ENCODE data around the gene GLTP.
A peak's percentile ranks its signal among the peaks of the same experiment; 100 is the strongest.
"Not testable (repeated sequence)": the region's sequence is repeated elsewhere in the genome, so short reads cannot be mapped to it uniquely, and the experiment has no call there.

GLTP gene, protein sequence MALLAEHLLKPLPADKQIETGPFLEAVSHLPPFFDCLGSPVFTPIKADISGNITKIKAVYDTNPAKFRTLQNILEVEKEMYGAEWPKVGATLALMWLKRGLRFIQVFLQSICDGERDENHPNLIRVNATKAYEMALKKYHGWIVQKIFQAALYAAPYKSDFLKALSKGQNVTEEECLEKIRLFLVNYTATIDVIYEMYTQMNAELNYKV

DNA sequence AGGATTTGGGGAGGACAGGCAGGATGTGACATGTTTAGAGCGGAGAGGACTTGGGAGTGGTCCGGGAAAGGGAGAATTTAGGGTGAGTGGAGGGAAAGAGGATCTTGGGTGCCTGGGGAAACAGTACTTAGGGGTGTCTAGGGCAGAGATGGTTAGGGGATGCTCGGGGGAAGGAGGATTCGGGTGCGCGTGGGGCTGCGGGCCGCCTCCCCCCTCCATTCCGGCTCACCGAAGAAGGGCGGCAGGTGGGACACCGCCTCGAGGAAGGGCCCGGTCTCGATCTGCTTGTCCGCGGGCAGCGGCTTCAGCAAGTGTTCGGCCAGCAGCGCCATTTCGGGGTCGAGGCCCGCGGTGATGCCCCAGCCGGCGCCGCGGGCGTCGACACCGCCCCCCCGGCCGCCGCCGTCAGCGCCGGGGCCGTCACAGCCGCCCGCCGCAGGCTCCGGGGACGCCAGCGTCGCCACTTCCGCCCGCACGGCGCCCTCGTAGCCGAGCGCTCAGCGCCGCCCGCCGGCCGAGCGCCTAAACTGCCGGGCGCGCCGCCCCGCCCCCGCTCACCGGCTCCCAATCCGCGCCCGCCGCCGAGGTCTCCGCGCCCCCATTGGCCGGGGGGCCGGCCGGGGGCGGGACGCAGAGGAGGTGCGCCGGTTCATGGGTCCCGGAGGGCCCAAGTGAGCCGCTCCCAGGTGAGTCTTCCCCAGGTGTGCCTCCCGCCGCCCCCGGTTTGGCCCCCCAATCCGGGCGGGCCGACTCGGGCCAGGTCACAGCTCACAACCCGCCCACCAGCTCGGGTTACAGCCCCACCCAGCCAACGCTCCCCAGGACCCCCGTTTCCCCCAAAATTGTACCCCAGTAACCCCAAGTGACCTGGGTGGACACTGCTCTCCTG lies at the start of gene GLTP:
Gene GLTP, minus strand, starts transcription at position 499 of the 889 bp plus-strand sequence. Its CDS starts 167 bp downstream, at position 332.
- DNase-seq (ENCODE audit: low read depth in 2 of 2), result peak; percentile 85 to 87

DNA sequence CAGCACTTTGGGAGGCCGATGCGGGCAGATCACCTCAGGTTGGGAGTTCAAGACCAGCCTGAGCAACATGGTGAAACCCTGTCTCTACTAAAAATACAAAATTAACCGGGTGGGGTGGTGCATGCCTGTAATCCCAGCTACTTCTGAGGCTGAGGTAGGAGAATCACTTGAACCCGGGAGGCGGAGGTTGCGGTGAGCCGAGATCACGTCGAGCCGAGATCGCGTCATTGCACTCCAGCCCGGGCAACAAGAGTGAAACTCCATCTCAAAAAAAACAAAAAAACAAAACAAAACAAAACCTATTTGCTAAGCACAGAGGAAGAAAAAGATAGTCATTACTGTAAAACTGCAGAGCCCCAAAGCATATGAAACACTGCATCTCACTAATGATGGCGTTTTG lies 49.0 kb upstream of the GLTP start:
- DNase-seq (ENCODE audit: low read depth in 2 of 2), result not testable (repeated sequence)

DNA sequence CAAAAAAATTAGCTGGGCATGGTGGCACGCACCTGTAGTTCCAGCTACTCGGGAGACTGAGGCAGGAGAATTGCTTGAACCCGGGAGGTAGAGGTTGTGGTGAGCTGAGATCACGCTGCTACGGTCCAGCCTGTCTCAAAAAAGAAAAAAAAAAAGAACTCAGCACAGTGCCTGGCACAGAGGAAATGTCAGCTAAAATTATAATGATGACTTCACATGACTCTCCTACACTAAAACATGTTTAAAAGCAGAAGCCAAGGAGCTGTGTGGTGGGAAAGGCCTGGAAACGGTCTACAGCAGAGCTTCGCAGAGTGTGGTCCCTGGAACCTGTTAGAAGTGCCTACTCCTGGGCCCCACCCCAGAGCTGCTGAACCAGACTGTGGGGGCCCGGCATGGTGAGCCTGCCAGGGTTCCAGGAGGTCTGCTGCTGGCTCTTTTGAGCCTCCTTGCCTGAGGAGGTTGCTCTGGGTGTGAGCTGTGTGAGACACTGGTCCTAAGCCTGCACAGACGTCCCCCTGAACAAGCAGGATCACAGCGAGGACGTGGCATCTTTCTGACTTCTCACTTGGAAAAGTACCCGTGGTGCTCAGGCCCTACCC lies 47.8 kb upstream of the GLTP start:
- DNase-seq (ENCODE audit: low read depth in 2 of 2), result no peak

DNA sequence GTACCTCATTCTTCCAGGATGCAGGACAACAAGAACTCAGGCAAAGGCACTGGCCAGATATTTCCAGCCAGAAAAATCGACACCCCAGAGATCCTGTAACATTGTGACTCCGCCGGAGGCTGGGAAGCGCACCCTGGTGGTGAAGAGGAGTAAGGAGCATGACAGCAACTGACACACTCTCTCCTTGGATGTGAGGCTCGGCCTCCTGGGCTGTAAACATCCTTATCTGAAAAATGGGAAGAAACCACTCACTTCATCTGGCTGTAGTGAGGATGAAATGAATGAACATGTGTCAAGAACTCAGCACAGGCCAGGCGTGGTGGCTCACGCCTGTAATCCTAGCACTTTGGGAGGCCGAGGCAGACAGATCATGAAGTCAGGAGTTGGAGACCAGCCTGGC lies 47.3 kb upstream of the GLTP start:
- DNase-seq (ENCODE audit: low read depth in 2 of 2), result peak in 1 of 2 donors; percentile 9

DNA sequence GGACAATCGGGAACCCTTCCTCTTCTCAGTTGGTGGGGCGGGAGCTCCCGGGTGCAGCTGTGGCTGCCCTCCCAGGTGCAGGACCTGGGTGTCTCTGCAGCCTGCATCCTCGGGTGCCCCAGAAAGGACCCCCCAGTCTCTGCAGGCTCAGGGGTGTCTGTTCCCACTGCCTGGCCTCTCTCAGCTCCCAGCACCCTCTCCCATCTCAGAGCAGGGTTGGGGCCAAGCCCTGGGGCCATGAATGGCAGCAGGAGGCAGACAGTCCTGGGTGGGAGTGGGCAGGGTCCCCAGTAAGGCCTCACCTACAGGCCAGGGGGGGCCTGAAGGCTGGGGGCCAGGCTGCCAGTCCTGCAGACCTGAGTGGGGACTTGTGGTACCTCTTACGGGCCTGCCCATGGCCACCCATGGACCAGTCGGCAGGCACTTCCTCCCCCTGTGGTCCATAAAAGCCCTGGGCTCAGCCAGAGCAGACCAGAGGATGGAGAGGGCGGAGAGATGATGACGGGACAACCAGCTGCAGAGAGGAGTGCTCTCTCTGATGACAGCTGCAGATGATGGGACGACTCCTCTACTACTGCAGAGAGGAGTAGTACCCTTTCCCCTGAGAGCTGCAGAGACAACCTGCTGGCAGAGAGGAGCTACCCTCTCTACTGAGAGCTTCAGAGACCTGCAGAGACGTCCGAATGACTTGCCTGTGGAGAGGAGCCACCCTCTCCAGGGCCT lies 46.3 kb upstream of the GLTP start:
- DNase-seq (ENCODE audit: low read depth in 2 of 2), result no peak

DNA sequence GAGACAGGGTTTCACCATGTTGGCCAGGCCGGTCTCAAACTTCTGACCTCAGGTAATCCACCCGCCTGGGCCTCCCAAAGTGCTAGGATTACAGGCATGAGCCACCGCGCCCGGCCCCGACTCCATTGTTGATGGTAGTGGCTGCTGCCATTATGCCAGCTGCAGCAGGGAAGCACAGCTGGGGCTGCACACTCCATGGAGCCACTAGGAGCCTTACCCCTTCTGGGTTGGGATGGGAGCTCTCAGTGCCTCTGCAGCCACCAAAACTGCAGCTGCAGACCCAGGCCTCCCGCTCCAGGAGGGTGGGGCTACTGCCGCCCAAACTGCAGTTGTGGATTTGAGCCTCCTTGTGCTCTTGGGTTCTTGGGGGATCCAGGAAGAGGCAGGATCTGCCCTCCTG lies 45.7 kb upstream of the GLTP start:
- no peak for DNase-seq (ENCODE audit: low read depth in 2 of 2)

DNA sequence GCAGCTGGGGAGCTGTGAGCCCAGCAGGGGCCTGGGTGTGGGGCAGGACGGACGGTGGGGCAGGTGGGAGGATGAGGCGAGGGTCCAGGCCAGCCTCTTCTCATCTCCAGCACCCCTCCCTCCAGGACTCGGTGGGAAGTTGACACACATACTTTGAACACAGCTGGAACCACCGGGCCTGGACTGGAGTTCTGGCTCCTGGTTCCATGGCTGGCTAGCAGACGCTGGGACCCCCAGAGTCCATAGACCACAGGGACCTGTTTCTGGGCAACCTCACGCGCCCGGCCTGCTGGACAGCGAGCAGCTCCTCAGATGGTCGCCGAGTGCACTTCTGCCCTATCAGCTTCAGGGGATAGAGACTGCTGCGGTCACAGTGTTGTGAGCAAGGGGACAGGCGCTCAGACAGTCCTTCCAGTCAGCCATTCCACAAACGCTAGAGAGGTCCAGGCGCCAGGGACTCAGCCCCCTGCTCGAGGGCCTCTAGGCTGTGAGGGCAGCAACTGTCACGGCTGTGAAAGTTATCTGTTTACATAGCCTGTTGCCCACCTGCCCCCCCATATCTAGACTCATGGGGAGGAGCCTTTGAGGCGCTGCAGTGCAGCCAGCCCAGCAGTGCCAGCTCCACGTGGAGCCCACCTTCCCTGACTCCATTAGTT lies 45.0 kb upstream of the GLTP start:
- no peak for DNase-seq (ENCODE audit: low read depth in 2 of 2)

DNA sequence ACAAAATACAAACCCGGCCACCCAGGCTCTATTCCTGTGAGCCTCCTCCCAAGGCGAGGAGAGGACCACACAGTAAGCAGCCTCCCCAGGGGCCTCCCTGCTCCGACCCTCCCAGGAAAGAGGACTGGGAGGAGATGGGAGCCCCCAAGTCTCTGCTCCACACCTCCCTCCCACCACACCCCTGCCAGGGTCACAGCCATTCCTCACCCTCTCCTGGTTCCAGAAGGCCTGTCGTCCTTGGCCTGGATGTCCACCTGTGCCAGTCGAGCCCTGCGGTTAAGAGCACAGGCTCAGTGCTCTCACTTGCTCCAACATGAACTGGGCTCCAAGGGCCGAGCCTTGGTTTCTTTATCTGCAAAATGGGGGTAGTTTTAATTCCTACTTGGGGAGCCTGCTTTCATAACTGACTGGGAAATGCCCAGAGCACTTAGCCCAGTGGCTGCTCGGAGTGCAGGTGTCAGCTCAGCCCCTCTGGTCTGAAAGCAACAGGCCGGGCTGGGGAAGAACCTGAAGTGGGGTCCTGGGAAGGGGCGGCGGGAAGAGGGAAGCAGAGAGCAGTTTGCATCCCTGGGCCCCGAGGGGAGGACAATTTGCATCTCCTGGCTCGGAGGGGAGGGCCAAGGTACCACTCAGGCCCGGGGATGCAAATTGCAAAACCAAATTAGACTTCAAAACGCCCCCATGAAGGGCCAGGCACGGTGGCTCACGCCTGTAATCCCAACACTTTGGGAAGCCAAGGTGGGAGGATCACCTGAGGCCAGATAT lies 43.3 kb upstream of the GLTP start:
- no peak for DNase-seq (ENCODE audit: low read depth in 2 of 2)

DNA sequence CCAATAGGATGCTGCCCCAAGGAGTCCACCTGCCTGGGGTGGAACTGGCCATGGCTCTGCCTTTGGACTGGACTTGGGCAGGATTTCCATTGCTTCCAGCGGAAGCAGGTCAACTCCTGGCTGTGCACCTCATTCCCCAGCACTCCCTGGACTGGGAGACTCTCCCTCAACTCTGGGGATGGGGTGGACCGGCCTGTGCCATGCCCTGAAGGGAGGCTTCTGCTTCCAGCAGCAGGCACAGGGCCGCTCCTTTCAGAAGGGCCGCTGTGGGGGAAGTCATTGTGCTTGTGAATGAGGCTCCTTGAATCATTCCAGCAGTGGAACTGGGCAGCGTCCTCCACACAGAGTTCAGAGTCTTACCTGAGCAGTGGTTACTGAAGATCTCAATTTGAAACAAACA lies 42.7 kb upstream of the GLTP start:
- DNase-seq (ENCODE audit: low read depth in 2 of 2), result no peak

DNA sequence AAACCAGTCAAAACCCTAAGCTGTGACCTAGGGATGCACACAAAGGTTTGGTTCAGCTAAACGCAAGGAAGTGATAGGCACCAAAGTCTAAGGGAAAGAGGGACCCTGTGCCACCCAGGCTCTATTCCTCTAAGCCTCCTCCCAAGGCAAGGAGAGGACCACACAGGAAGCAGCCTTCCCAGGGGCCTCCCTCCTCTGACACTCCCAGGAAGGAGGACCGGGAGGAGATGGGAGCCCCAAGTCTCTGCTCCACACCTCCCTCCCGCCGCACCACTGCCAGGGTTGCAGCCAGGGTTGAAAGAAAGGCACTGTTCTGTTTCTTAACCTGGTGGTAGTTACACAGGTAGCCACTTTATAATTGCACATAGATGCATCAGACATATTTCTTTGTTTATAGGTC lies 41.6 kb upstream of the GLTP start:
- no peak for DNase-seq (ENCODE audit: low read depth in 2 of 2)

DNA sequence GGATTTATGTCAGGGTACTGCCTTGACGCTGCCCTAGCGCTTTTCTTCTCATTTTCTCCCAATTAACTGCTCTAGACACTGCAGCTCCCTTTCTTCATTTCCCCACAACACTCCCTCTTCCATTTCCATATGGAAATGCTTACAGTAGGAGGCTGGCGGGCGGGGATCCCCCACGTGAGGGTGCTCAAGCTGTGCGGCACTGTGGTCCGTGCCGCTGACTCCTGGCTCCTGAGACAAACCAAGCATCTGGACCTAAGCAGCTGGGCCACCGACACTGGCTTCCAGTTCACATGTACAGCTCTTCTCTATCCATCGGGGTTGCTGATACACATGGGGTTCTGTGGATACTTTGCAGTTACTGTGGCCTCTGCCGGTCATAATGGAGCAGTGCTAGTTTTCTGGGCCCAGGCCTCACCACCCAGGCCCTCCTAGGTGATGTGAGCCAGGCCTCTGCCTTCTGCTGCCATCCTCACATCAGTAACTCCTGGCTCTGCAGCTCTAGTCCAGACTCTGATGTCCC lies 40.0 kb upstream of the GLTP start:
- DNase-seq (ENCODE audit: low read depth in 2 of 2), result no peak

DNA sequence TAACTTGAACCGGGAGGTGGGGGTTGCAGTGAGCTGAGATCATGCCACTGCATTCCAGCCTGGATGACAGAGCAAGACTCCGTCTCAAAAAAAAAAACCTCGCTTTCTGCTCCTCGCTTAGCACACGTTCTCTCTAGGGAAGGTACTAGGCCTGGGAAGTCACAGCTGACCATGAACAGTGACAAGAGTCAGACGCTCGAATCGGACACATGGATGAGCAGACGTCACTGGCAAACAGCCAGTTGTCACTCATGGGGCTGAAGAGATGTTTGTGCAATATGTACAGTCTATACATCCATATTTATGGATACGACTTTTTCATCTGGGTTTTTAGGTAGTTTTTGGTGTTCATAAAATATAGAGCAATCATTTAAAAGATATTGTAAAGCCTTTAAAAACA lies 39.1 kb upstream of the GLTP start:
- DNase-seq (ENCODE audit: low read depth in 2 of 2), result no peak

DNA sequence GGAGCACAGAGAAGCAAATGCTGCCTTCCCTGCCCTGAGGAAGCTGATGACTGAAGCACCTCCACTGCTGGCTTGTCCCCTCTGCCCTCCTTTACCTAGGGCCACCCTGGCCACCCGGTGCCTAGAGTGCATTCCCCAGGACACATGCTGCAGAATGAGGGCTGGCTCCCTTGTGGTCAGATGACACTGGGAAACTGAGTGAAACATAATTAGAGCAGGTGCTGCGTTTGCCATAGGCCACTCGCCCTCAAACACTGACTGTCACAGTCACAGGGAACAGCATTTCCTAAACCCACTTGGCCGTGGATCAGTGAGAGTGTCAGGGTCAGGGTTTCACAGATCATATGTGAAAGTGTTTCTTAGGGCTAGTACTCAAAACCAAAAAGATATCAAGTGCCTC lies 35.7 kb upstream of the GLTP start:
- no peak for DNase-seq (ENCODE audit: low read depth in 2 of 2)

DNA sequence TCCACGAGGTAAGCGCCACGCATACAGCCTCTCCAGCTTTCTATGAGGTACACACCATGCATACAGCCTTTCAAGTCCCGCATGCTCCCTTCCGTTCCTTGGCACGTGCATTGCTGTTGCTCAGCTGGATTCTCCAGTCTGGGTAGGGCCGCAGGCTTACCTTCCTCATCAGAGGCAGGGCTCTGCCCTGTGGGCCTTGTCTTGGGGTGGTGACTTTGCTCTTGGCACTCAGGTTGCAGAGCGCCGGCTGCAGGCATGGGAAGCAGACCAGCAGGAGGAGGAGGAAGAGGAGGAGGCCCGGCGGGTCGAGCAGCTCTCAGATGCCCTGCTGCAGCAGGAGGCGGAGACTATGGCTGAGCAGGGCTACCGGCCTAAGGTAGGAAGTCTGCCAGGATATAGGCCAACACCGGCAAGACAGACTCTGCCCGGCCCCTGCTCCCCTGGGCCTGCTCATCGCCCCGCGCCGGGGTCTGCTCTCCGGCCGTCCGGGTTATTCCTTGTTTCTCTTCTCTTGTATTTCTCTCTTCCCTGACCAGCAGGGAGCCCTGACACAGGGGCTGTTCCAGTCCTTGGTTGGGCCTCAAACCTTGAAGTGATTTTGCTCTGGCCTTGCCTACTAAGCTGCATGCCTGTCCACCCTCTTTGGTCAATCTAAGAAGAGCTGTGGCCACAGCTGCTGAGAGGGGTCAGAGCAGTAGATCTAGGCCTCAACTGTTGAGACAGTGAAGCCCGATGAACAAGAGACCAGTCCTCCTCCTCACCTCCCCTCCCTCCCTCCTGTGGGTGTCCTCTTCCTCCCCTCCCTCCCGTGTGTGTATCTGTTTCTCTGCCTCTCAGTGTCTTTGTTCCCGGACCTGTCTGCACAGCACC lies 35.1 kb upstream of the GLTP start:
- DNase-seq (ENCODE audit: low read depth in 2 of 2), result no peak

DNA sequence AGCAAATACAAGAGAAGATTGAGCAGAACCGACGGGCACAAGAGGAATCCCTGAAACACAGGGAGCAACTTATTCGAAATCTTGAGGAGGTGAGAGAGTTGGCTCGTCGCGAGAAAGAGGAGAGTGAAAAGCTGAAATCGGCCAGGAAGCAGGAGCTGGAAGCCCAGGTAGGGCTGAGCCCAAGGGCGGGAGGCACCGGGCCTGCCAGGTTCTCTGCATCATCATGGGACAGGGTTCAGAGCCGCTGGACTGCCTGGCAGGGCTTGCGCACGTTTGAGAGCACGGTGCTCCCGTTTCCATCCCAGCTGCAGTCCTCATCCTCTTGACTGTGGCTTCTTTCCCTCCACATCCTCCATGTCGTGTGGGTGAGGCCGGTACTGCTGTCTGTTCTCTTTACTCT lies 34.1 kb upstream of the GLTP start:
- DNase-seq (ENCODE audit: low read depth in 2 of 2), result no peak

DNA sequence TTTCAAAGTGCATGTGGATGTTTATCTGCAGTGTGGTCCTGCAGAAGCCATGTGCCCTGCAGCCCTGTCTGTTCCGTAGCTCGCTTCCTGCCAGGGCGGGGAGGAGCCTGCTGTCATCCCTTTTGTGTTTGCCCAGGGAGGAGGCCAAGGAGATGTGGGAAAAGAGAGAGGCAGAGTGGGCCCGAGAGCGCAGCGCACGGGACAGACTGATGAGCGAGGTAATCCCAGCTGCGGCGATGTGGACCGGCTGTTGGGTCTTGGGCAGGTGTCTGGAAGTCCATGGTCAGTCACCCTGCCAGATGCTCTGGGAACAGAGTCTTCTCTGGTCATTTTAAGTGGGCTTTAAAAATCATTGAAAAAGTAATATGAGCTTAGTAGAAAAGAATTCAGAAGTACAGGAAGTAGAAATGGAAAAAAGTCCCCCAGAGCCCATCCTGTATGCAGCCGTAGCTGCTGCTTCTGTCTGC lies 32.5 kb upstream of the GLTP start:
- no peak for DNase-seq (ENCODE audit: low read depth in 2 of 2)

DNA sequence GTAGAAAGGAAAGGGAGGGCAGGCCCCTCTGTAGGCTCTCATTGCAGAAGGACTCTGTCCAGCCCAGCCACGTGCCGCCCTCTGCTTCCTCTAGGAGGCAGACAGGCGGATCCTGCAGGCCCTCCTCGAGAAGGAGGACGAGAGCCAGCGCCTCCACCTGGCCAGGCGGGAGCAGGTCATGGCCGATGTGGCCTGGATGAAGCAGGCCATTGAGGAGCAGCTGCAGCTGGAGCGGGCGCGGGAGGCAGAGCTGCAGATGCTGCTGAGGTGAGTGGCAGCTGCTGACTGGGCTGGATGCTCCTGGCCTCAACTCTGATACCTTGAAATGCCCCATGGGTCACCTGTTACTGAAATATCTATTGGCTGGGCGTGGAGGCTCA lies 30.6 kb upstream of the GLTP start:
- DNase-seq (ENCODE audit: low read depth in 2 of 2), result no peak

DNA sequence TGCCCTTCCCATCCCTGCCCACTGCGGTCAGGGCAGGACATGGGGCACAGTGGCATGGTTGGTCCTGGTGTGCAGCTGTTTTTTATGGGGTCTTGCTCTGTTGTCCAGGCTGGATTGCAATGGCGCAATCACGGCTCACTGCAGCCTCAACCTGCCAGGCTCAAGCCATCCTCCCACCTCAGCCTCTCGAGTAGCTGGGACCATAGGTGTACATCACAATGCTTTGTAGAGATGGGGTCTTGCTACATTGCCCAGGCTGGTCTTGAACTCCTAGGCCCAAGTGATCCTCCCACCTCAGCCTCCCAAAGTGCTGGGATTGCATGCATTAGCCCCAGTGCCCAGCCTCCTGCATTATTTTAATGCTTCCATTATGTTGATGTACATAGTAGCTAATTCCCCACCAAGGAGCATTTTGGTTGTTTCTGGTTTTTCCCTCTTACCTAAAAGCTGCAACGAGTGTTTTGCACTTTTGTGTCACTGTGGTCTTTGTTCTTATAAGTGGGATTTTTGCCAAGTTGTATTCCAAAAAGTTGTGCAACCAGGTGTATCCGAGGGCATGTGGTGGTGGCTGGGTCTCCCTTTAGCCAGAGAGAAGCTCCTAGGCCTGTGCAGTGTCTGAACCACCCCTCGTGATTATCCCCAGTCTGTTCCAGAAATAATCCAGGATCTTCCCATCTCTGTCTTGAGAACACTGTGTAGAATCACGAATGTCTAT lies 30.1 kb upstream of the GLTP start:
- DNase-seq (ENCODE audit: low read depth in 2 of 2), result no peak

DNA sequence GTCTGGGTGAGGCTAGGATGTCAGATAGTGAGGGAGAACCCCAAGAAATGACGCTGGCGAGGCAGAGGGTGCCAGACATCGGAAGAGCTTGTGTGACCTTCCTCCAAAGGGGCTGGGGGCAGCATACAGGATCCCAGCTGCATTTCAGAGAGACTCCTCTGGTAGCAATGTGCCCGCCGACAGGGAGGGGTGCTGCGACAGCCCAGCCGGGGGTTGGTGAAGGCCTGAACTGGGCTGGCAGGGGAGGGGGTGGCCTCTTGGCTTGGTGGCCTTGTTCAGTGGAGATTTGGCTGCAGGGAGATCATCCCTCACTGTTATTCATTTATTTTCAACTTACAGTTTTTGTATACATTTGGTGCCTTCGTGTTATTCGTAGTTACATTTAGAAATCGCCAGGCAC lies 25.0 kb upstream of the GLTP start:
- DNase-seq (ENCODE audit: low read depth in 2 of 2), result no peak

Measured in stimulated activated CD8-positive, alpha-beta memory T cell treated with anti-CD3 and anti-CD28 coated beads, Interleukin-15, amount 100 ng/mL, for 48 hours (primary cell).